GM15510 (cell line): Measurements from ENCODE around the gene TMEM150B.

Experiments
- POLR2A ChIP-seq: IDR thresholded peaks from 3 replicates; pipeline ENCODE4 v1.6.1; 2011; ENCODE audit warnings: borderline replicate concordance; ENCODE audit not compliant: insufficient read length; ENCODE audit errors: extremely low read depth

Gene TMEM150B

GRCh38 chr19:55362174-55362989, 37.2 kb upstream of the TMEM150B start:
- TF ChIP-seq POLR2A: no peak

GRCh38 chr19:55360902-55361301, 35.8 kb upstream of the TMEM150B start:
- TF ChIP-seq POLR2A: no peak

- no peak for TF ChIP-seq POLR2A
Measured at GRCh38 chr19:55358943-55359908, 34.1 kb upstream of the TMEM150B start.

GRCh38 chr19:55358493-55358892, 33.4 kb upstream of the TMEM150B start:
- no peak for TF ChIP-seq POLR2A

GRCh38 chr19:55355213-55355821, 30.2 kb upstream of the TMEM150B start:
- no peak for TF ChIP-seq POLR2A

GRCh38 chr19:55354698-55355212, 29.6 kb upstream of the TMEM150B start, which contains the start of gene COX6B2:
Gene COX6B2 (minus strand): TSS chr19:55354719. CDS start chr19:55354521, 198 bp downstream.
- no peak for TF ChIP-seq POLR2A

- no peak for TF ChIP-seq POLR2A
Measured at GRCh38 chr19:55353803-55354697, 28.9 kb upstream of the TMEM150B start.

- TF ChIP-seq POLR2A: no peak
Measured at GRCh38 chr19:55353356-55353802, 28.2 kb upstream of the TMEM150B start.

- no peak for TF ChIP-seq POLR2A
Measured at GRCh38 chr19:55352549-55353145, 27.5 kb upstream of the TMEM150B start.

GRCh38 chr19:55352040-55352439, 26.9 kb upstream of the TMEM150B start:
- no peak for TF ChIP-seq POLR2A

- TF ChIP-seq POLR2A: no peak
Measured at GRCh38 chr19:55350620-55351315, 25.6 kb upstream of the TMEM150B start.

- no peak for TF ChIP-seq POLR2A
Measured at GRCh38 chr19:55348317-55349034, 23.3 kb upstream of the TMEM150B start.
